Thoracic aorta (tissue), 2 donors: ENCODE results near the gene CIDEC. TPM values are rescaled to one million over a fixed set of nuclear protein-coding genes. Genes with fewer than 3 reads are reported as not detected.

Experiments used
- ATAC-seq: fragments of 150-250 bp; one replicate; pipeline ENCODE4 v1.8.0; 2017; ENCODE audit warnings: low read depth; ENCODE audit not compliant: insufficient number of reproducible peaks, low FRiP score
- DNase-seq: peaks from one replicate; pipeline ENCODE4 v3.0.0-alpha.2; 2020; ENCODE audit warnings: low spot score
- H3K27ac ChIP-seq, 2 donors: fragments of 200-600 bp; sonication (generic); 1 replicate in 1 of 2; 2 replicates in 1 of 2; pipeline ENCODE4 v1.5.1; 2016; ENCODE audit warnings: mild to moderate bottlenecking in 2 of 2, moderate library complexity in 2 of 2
- H3K27me3 ChIP-seq: fragments of 200-600 bp; sonication (generic); replicated peaks from 2 replicates; pipeline ENCODE4 v1.6.0; 2016; ENCODE audit warnings: mild to moderate bottlenecking; ENCODE audit not compliant: insufficient read depth
- H3K36me3 ChIP-seq: fragments of 200-600 bp; sonication (generic); one replicate; pipeline ENCODE4 v1.5.1; 2016
- H3K4me1 ChIP-seq, 2 donors: fragments of 200-600 bp; sonication (generic); 1 replicate in 1 of 2; 2 replicates in 1 of 2; pipeline versions ENCODE4 v1.5.1 to v1.6.0; 2016; ENCODE audit warnings: low read depth in 2 of 2, mild to moderate bottlenecking in 1 of 2; ENCODE audit not compliant: control insufficient read depth in 1 of 2
- H3K4me3 ChIP-seq: fragments of 200-600 bp; sonication (generic); 2 replicates; pipeline ENCODE4 v1.5.1; 2016; ENCODE audit warnings: mild to moderate bottlenecking
- H3K9me3 ChIP-seq: fragments of 200-600 bp; sonication (generic); 2 replicates; pipeline ENCODE4 v1.5.1; 2016
- total RNA-seq, 2 donors: library from RNA; depleted of rRNA; stranded (reverse); fragments of >200 nt; gene quantifications; one replicate each; pipeline versions ENCODE4 v1.1.0 to v1.2.3, GENCODE V29; 2016
- TF ChIP-seq, protein P1 (sequence below): fragments of 200-600 bp; sonication (generic); IDR thresholded peaks from one replicate; pipeline ENCODE4 v1.5.1; 2019; ENCODE audit warnings: antibody characterized with exemption

CIDEC gene
- total RNA-seq, 2 donors from 2014 or later, result 2.0 to 2.6 TPM

DNA sequence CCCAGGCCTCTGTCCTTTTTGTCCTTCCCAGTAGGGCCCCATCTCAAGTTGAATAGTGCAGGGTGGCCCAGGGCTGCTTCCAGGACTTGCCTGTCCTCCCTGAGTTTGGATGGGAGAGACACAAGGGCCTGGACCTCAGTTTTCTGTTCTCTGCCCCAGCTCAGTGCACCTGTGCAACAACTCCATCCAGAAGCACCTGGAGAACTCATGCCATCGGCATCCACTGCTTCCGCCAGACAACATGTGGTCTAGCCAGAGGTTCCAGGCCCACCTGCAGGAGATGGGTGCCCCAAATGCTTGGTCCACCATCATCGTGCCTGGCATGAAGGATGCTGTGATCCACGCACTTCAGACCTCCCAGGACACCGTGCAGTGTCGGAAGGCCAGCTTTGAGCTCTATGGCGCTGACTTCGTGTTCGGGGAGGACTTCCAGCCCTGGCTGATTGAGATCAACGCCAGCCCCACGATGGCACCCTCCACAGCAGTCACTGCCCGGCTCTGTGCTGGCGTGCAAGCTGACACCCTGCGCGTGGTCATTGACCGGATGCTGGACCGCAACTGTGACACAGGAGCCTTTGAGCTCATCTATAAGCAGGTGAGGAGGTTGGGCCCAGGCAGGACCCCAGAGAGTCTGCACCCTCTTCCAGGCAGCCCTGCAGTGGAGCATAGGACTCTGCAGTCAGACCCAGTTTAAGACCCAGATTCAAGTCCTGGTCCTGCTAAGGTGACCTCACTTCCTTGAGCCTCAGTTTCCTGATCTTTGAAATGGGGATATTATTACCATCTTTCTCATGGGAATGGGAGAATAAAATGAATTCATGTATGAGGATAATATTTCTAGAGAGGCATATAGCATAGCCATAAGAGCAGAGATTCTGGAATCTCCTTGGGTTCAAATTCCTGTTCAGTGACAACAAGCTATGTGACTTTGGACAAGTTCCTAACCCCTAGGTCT is 51.0 kb downstream of the CIDEC start:
- Histone ChIP-seq H3K9me3 (no peaks in the 10 kb centered on the region), H3K4me3 (no peak overlapping the region), H3K27ac (no peak overlapping the region), H3K27me3 (no peaks in the 10 kb centered on the region), H3K4me1 (no peaks in the 10 kb centered on the region), H3K36me3 (peaks cover 12% of the 10 kb centered on the region)
- TF ChIP-seq, protein P1, sequence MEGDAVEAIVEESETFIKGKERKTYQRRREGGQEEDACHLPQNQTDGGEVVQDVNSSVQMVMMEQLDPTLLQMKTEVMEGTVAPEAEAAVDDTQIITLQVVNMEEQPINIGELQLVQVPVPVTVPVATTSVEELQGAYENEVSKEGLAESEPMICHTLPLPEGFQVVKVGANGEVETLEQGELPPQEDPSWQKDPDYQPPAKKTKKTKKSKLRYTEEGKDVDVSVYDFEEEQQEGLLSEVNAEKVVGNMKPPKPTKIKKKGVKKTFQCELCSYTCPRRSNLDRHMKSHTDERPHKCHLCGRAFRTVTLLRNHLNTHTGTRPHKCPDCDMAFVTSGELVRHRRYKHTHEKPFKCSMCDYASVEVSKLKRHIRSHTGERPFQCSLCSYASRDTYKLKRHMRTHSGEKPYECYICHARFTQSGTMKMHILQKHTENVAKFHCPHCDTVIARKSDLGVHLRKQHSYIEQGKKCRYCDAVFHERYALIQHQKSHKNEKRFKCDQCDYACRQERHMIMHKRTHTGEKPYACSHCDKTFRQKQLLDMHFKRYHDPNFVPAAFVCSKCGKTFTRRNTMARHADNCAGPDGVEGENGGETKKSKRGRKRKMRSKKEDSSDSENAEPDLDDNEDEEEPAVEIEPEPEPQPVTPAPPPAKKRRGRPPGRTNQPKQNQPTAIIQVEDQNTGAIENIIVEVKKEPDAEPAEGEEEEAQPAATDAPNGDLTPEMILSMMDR, result no peak
- no peak for DNase-seq
- no peak for ATAC-seq

DNA sequence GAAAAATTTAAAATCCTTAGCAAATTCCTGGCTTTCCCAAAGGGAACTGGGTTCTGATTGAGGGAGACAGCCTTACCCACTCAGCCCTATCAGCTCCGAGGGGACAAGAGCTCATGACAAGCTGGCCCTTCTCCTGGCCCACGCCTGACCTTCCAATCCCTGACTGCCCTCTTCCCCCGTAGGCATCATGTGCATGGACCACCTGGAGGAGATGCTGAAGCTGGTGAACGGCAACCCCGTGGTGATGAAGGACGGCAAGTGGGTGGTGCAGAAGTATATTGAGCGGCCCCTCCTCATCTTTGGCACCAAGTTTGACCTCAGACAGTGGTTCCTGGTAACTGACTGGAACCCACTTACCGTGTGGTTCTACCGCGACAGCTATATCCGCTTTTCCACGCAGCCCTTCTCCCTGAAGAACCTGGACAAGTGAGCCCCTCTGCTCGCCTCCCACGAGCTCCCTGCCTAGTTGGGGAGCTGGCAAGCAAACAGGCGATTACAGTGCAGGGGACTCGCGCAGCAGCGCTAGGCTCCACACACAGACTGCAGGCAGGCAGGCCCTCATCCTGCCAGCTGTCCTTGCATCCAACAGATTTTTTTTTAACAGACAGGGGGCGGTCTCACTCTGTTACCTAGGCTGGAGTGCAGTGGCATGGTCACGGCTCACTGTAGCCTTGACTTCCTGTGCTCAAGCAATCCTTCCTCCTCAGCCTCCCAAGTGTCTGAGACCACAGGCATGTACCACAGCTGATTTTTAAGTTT is 53.1 kb downstream of the CIDEC start:
- Histone ChIP-seq H3K27ac (no peak overlapping the region), H3K4me3 (no peak overlapping the region), H3K4me1 (no peaks in the 10 kb centered on the region), H3K9me3 (no peaks in the 10 kb centered on the region), H3K36me3 (peaks cover 7% of the 10 kb centered on the region), H3K27me3 (no peaks in the 10 kb centered on the region)
- ATAC-seq, result no peak
- no peak for DNase-seq
- TF ChIP-seq, protein P1, result no peak

DNA sequence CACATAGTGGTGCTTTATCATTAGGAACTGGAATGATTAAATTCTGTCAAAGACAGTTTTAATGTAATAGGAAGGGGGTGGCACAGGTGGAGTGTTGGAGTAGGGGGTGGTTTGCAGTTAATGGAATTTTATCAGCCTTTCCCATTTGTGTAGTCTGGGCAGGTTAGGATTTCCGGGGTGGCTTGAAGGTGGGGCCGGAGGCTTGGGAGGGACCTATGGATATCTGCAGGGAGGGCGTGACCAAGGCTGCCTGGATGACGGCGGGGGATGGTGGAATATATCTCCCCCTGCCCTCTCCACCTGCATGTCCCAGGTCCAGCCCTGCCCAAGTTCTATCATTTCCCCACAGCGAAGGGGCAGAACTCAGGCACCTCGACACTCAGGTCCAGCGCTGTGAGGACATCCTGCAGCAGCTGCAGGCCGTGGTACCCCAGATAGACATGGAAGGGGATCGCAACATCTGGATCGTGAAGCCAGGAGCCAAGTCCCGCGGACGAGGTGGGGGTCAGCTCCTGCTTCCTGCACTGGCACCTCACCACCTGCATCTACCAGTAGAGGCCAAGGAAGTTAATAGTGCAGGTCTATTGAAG is 54.5 kb downstream of the CIDEC start:
- no peak for ATAC-seq

DNA sequence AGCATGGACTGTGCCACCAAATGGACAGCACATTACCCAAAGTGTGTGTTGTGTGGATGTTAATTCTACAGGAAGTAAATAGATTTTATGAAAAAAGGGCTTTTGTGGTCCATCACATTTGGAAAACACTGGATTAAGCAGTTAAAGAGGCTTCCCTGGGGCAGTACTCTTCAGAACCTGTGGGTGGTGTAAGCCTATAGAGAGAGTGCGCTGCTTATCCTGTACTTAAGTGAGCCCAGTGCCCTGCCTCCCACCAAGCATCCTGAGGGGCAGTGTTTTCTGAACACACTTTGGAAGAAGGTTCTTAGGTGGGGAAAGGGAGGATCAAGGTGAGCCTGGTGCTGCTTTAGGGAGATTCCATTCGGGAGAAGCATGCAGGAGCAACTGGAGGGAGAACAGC is 59.1 kb downstream of the CIDEC start:
- Histone ChIP-seq H3K4me1 (no peaks in the 10 kb centered on the region), H3K27ac (no peak overlapping the region), H3K36me3 (peaks cover 10% of the 10 kb centered on the region), H3K4me3 (no peak overlapping the region), H3K9me3 (no peaks in the 10 kb centered on the region), H3K27me3 (no peaks in the 10 kb centered on the region)
- no peak for DNase-seq
- no peak for ATAC-seq
- TF ChIP-seq, protein P1, result no peak

More for the DNA sequence above, 54.5 kb downstream of the CIDEC start:
- no peak overlapping the region for H3K4me3 ChIP-seq
- TF ChIP-seq, protein P1, result no peak
- H3K36me3 ChIP-seq, result peaks cover 7% of the 10 kb centered on the region
- H3K9me3 ChIP-seq, result no peaks in the 10 kb centered on the region
- no peak overlapping the region for H3K27ac ChIP-seq
- H3K4me1 ChIP-seq, result no peaks in the 10 kb centered on the region
- no peaks in the 10 kb centered on the region for H3K27me3 ChIP-seq
- DNase-seq, result no peak

DNA sequence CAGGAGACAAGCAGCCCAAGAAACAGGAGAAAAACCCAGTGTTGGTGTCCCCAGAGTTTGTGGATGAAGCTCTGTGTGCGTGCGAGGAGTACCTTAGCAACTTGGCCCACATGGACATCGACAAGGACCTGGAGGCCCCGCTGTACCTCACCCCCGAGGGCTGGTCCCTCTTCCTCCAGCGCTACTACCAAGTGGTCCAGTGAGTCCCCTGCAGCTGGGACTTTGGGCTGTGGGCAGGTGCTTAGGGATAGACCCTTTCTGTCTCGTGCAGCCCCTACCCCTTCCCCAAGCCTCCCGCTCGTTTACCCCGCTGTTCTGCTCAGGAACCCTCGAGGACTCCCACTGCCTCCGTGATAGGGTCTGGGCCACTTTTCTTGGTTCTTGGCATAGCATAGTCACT is 59.5 kb downstream of the CIDEC start:
- Histone ChIP-seq H3K9me3 (no peaks in the 10 kb centered on the region), H3K36me3 (peaks cover 10% of the 10 kb centered on the region), H3K4me1 (no peaks in the 10 kb centered on the region), H3K4me3 (no peak overlapping the region), H3K27ac (no peak overlapping the region), H3K27me3 (no peaks in the 10 kb centered on the region)
- DNase-seq (no peak), ATAC-seq (no peak)
- TF ChIP-seq, protein P1, result no peak
